ENCODE measurements around the gene PIGX. TPM values are rescaled to one million over a fixed set of nuclear protein-coding genes. Genes with fewer than 3 reads are reported as not detected.
A peak's percentile ranks its signal among the peaks of the same experiment; 100 is the strongest.

PIGX gene
- total and polyA plus RNA-seq, 2 experiments from 2014 or later, result 31.6 to 36.7 TPM

DNA sequence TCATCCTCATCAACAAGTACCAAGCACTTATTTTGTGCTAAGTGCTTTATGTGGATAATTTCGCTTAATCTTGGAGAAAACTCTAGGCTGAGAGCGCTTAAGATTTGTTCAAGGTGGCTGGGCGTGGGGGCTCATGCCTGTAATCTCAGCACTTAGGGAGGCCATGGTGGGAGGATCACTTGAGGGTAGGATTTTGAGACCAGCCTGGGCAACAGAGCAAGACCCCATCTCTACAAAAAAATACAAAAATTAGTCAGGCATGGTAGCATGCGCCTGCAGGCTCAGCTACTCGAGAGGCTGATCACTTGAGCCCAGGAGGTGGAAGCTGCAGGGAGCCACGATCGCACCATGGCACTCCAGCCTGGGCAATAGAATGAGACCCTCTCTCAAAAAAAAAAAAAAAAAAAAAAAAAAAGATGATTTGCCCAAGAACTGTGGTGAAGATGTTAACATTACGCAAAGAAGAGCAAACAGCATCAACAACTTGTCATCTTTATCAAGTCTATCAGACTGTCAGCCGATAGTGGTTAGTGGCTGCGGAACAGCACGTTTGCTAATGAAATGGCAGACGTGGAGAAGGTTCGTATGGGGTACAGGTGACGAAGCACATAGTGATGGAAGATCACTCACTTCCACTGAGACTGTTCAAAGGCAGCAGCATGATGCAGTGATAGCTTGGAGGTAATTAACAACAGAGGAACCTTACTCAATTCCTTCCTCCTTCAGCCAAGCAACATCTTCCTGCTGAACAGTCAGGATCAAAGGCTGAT is 44.9 kb upstream of the PIGX start:
- Histone ChIP-seq H3K79me2 (no peaks in the 10 kb centered on the region), H3K27me3 (no peaks in the 10 kb centered on the region), H3K4me2 (no peak overlapping the region), H2AFZ (no peak overlapping the region), H3K9me3 (ENCODE audit: low read depth) (no peaks in the 10 kb centered on the region), H3K4me1 (ENCODE audit: insufficient read depth) (no peaks in the 10 kb centered on the region), H3K36me3 (replicated peaks; ENCODE audit: insufficient read depth, low read depth) (no peaks in the 10 kb centered on the region), H3K9me2 (replicated peaks; ENCODE audit: insufficient read depth) (no peaks in the 10 kb centered on the region), H3K4me3 (no peak overlapping the region), H4K20me1 (ENCODE audit: insufficient read depth, poor library complexity, severe bottlenecking) (no peaks in the 10 kb centered on the region), H3K27ac (no peak overlapping the region)
- TF ChIP-seq EZH2 (IDR thresholded peaks at IDR 0.05; ENCODE audit: borderline replicate concordance), result no peak
- TF ChIP-seq EZH2phosphoT487 (IDR thresholded peaks at IDR 0.05; ENCODE audit: low read depth, severe bottlenecking, unreplicated experiment), result no peak
- TF ChIP-seq CTCF (IDR thresholded peaks at IDR 0.05; ENCODE audit: poor library complexity), result no peak
- 93% methylated on average over 14 of the region's 14 CpGs for WGBS (ENCODE audit: low lambda C conversion rate, missing lambda C conversion rate)
- no peak for DNase-seq (ENCODE audit: low spot score)

- no peak overlapping the region for H3K4me2 ChIP-seq
- H2AFZ ChIP-seq, result peak overlapping the region; percentile 66
- no peaks in the 10 kb centered on the region for H3K4me1 ChIP-seq (ENCODE audit: insufficient read depth)
- no peaks in the 10 kb centered on the region for H3K27me3 ChIP-seq
- H3K79me2 ChIP-seq, result no peaks in the 10 kb centered on the region
- DNase-seq (ENCODE audit: low spot score), result no peak
- H4K20me1 ChIP-seq (ENCODE audit: insufficient read depth, poor library complexity, severe bottlenecking), result no peaks in the 10 kb centered on the region
- no peaks in the 10 kb centered on the region for H3K36me3 ChIP-seq (replicated peaks; ENCODE audit: insufficient read depth, low read depth)
- no peaks in the 10 kb centered on the region for H3K9me3 ChIP-seq (ENCODE audit: low read depth)
- H3K27ac ChIP-seq, result no peak overlapping the region
- no peak overlapping the region for H3K4me3 ChIP-seq
- 61% methylated on average over 6 of the region's 6 CpGs for WGBS (ENCODE audit: low lambda C conversion rate, missing lambda C conversion rate)
- H3K9me2 ChIP-seq (replicated peaks; ENCODE audit: insufficient read depth), result no peaks in the 10 kb centered on the region
- TF ChIP-seq CTCF (IDR thresholded peaks at IDR 0.05; ENCODE audit: poor library complexity) (no peak), EZH2phosphoT487 (IDR thresholded peaks at IDR 0.05; ENCODE audit: low read depth, severe bottlenecking, unreplicated experiment) (no peak), EZH2 (IDR thresholded peaks at IDR 0.05; ENCODE audit: borderline replicate concordance) (no peak)
Measured at GRCh38 chr3:196670339-196670738, 41.8 kb upstream of the PIGX start.

DNA sequence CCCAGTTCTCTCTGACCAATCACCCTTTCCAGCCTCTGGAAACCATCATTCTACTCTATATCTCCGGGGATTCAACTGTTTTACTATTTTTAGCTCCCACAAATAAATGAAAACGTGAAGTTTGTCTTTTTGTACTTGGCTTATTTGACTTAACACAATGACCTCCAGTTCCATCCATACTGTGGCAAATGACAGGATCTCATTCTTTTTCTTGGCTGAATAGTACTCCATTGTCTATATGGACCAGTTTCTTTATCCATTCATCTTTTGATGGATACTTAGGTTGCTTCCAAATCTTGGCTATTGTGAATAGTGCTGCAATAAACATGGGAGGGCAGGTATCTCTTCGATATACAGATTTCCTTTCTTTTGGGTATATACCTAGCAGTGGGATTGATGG is 38.5 kb upstream of the PIGX start:
- Histone ChIP-seq H3K9me2 (replicated peaks; ENCODE audit: insufficient read depth) (no peaks in the 10 kb centered on the region), H3K27me3 (no peaks in the 10 kb centered on the region), H3K4me1 (ENCODE audit: insufficient read depth) (no peaks in the 10 kb centered on the region), H3K79me2 (no peaks in the 10 kb centered on the region), H3K4me3 (no peak overlapping the region), H3K4me2 (no peak overlapping the region), H3K9me3 (ENCODE audit: low read depth) (no peaks in the 10 kb centered on the region), H2AFZ (no peak overlapping the region), H4K20me1 (ENCODE audit: insufficient read depth, poor library complexity, severe bottlenecking) (no peaks in the 10 kb centered on the region), H3K27ac (no peak overlapping the region), H3K36me3 (replicated peaks; ENCODE audit: insufficient read depth, low read depth) (no peaks in the 10 kb centered on the region)
- WGBS (ENCODE audit: low lambda C conversion rate, missing lambda C conversion rate), result 85% methylated on average over 3 of the region's 3 CpGs
- no peak for DNase-seq (ENCODE audit: low spot score)
- TF ChIP-seq EZH2phosphoT487 (IDR thresholded peaks at IDR 0.05; ENCODE audit: low read depth, severe bottlenecking, unreplicated experiment), result no peak
- TF ChIP-seq CTCF (IDR thresholded peaks at IDR 0.05; ENCODE audit: poor library complexity), result no peak
- no peak for TF ChIP-seq EZH2 (IDR thresholded peaks at IDR 0.05; ENCODE audit: borderline replicate concordance)
